HepG2 (cell line): ENCODE measurements around the gene SMIM1. TPM values are rescaled to one million over a fixed set of nuclear protein-coding genes. Genes with fewer than 3 reads are reported as not detected.

Experiments
- AGO1 ChIP-seq: fragments of 200-400 bp; formaldehyde crosslinking; IDR thresholded peaks from 2 replicates; pipeline ENCODE4 v1.6.1; 2017; ENCODE audit warnings: mild to moderate bottlenecking, low read depth, low read length, moderate library complexity; ENCODE audit not compliant: poor library complexity, severe bottlenecking
- AKAP8 ChIP-seq: sonication (generic); formaldehyde crosslinking; IDR thresholded peaks from 2 replicates; pipeline ENCODE4 v1.5.1; 2020; ENCODE audit warnings: mild to moderate bottlenecking, missing genetic modification reagents
- CC2D1A ChIP-seq: sonication (generic); formaldehyde crosslinking; IDR thresholded peaks from 2 replicates; pipeline ENCODE4 v1.8.1; 2023; ENCODE audit warnings: mild to moderate bottlenecking, missing genetic modification reagents
- E2F2 ChIP-seq: sonication (generic); formaldehyde crosslinking; IDR thresholded peaks from 2 replicates; pipeline ENCODE4 v1.4.0; 2020; ENCODE audit warnings: missing genetic modification reagents, borderline replicate concordance
- GPN1 ChIP-seq: sonication (generic); formaldehyde crosslinking; IDR thresholded peaks from 2 replicates; pipeline ENCODE4 v1.5.1; 2020; ENCODE audit warnings: missing genetic modification reagents, borderline replicate concordance
- NFE2L2 ChIP-seq: fragments of 150-350 bp; IDR thresholded peaks from 2 replicates; pipeline ENCODE4 v1.6.1; 2014; ENCODE audit warnings: low read length
- PCBP1 ChIP-seq: fragments of 200-400 bp; formaldehyde crosslinking; IDR thresholded peaks from 2 replicates; pipeline ENCODE4 v1.6.1; 2017; ENCODE audit warnings: mild to moderate bottlenecking, low read depth, low read length, borderline replicate concordance
- POLR2A ChIP-seq, 2 experiments: IDR thresholded peaks; 2 replicates each; pipeline ENCODE4 v1.6.1; 2011; ENCODE audit warnings: low read depth in 2 of 2, low read length in 2 of 2, mild to moderate bottlenecking in 1 of 2, moderate library complexity in 1 of 2; ENCODE audit not compliant: insufficient read depth in 1 of 2
- RBAK ChIP-seq: sonication (generic); formaldehyde crosslinking; IDR thresholded peaks from 2 replicates; pipeline ENCODE4 v1.5.1; 2020; ENCODE audit warnings: mild to moderate bottlenecking, missing genetic modification reagents
- RORA ChIP-seq: sonication (generic); formaldehyde crosslinking; IDR thresholded peaks from 2 replicates; pipeline ENCODE4 v1.5.0; 2020; ENCODE audit warnings: mild to moderate bottlenecking, missing genetic modification reagents, moderate library complexity
- TGIF2 ChIP-seq: IDR thresholded peaks from 2 replicates; pipeline ENCODE4 v1.6.1; 2016; ENCODE audit warnings: control low read depth, missing compliant biosample characterization
- USF2 ChIP-seq, 2 experiments: sonication (generic) in 1 of 2; formaldehyde crosslinking in 1 of 2; IDR thresholded peaks; 2 replicates each; pipeline versions ENCODE4 v1.5.1 to v1.6.1; 2011 to 2020; ENCODE audit warnings: borderline replicate concordance in 1 of 2, low read depth in 1 of 2, low read length in 1 of 2, mild to moderate bottlenecking in 1 of 2, missing genetic modification reagents in 1 of 2, moderate library complexity in 1 of 2
- ZFAT ChIP-seq: sonication (generic); formaldehyde crosslinking; conservative IDR thresholded peaks from 2 replicates; pipeline ENCODE4 v1.8.1; 2023; ENCODE audit warnings: missing genetic modification reagents, inconsistent platforms
- ZNF362 ChIP-seq: sonication (generic); formaldehyde crosslinking; IDR thresholded peaks from 2 replicates; pipeline ENCODE4 v1.4.0; 2020; ENCODE audit warnings: missing genetic modification reagents, mild to moderate bottlenecking, borderline replicate concordance
- ZNF709 ChIP-seq: sonication (generic); formaldehyde crosslinking; IDR thresholded peaks from 2 replicates; pipeline ENCODE4 v1.5.0; 2020; ENCODE audit warnings: mild to moderate bottlenecking, missing genetic modification reagents
- ZZZ3 ChIP-seq: sonication (generic); formaldehyde crosslinking; IDR thresholded peaks from 2 replicates; pipeline ENCODE4 v1.4.0; 2020; ENCODE audit warnings: missing genetic modification reagents, mild to moderate bottlenecking, borderline replicate concordance
- polyA plus RNA-seq, 8 experiments: library from polyadenylated mRNA; depleted of rRNA in 3 of 8; stranded (reverse) in 7 of 8; unstranded in 1 of 8; fragments of >200 nt; fragmentation: Illumina TruSeq in 4 of 8; extraction: Trizol in 4 of 8; gene quantifications; 2 replicates each; pipeline versions ENCODE4 v1.2.1 to v1.2.3, GENCODE V29; 2011 to 2016; ENCODE audit warnings: low read depth in 4 of 8, missing spikeins in 1 of 8, mixed read lengths in 1 of 8; ENCODE audit not compliant: insufficient read depth in 1 of 8
- total RNA-seq, 5 experiments: library from RNA; depleted of rRNA; stranded (reverse); fragments of >200 nt; fragmentation: Illumina TruSeq; extraction: Trizol; gene quantifications; 2 replicates each; pipeline ENCODE4 v1.2.3, GENCODE V29; 2016; ENCODE audit warnings: low read depth in 1 of 5
- TF ChIP-seq, protein P1 (sequence below): sonication (generic); formaldehyde crosslinking; IDR thresholded peaks from 2 replicates; pipeline ENCODE4 v1.4.0; 2020; ENCODE audit warnings: mild to moderate bottlenecking, low read depth, missing genetic modification reagents
- TF ChIP-seq, protein P2 (sequence below): sonication (generic); formaldehyde crosslinking; IDR thresholded peaks from 2 replicates; pipeline ENCODE4 v1.8.1; 2022; ENCODE audit warnings: mild to moderate bottlenecking, missing genetic modification reagents
- TF ChIP-seq, protein P3 (sequence below): sonication (generic); formaldehyde crosslinking; IDR thresholded peaks from 2 replicates; pipeline ENCODE4 v1.8.0; 2022; ENCODE audit warnings: missing genetic modification reagents, mild to moderate bottlenecking, borderline replicate concordance

The SMIM1 gene
- total and polyA plus RNA-seq, 2 of the 13 experiments (the other 11 are each of a cell fraction or from before 2014, with no cell fraction given) = 12.4 to 56.3 TPM

- TF ChIP-seq, protein P1, sequence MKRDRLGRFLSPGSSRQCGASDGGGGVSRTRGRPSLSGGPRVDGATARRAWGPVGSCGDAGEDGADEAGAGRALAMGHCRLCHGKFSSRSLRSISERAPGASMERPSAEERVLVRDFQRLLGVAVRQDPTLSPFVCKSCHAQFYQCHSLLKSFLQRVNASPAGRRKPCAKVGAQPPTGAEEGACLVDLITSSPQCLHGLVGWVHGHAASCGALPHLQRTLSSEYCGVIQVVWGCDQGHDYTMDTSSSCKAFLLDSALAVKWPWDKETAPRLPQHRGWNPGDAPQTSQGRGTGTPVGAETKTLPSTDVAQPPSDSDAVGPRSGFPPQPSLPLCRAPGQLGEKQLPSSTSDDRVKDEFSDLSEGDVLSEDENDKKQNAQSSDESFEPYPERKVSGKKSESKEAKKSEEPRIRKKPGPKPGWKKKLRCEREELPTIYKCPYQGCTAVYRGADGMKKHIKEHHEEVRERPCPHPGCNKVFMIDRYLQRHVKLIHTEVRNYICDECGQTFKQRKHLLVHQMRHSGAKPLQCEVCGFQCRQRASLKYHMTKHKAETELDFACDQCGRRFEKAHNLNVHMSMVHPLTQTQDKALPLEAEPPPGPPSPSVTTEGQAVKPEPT (CRISPR knock-in tag) = no peak
- TF ChIP-seq ZZZ3 = no peak
- TF ChIP-seq ZNF709 = no peak
- peak; percentile 99 for TF ChIP-seq AGO1
- no peak for TF ChIP-seq CC2D1A
- TF ChIP-seq, protein P2, sequence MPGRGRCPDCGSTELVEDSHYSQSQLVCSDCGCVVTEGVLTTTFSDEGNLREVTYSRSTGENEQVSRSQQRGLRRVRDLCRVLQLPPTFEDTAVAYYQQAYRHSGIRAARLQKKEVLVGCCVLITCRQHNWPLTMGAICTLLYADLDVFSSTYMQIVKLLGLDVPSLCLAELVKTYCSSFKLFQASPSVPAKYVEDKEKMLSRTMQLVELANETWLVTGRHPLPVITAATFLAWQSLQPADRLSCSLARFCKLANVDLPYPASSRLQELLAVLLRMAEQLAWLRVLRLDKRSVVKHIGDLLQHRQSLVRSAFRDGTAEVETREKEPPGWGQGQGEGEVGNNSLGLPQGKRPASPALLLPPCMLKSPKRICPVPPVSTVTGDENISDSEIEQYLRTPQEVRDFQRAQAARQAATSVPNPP (CRISPR knock-in tag) = no peak
- TF ChIP-seq, protein P3, sequence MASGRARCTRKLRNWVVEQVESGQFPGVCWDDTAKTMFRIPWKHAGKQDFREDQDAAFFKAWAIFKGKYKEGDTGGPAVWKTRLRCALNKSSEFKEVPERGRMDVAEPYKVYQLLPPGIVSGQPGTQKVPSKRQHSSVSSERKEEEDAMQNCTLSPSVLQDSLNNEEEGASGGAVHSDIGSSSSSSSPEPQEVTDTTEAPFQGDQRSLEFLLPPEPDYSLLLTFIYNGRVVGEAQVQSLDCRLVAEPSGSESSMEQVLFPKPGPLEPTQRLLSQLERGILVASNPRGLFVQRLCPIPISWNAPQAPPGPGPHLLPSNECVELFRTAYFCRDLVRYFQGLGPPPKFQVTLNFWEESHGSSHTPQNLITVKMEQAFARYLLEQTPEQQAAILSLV (CRISPR knock-in tag) = 0 out of 2 replicates have a peak, but pooled peaks have one; percentile 28
- TF ChIP-seq RBAK (CRISPR knock-in tag) = no peak
- TF ChIP-seq PCBP1 = no peak
- TF ChIP-seq GPN1 (CRISPR knock-in tag) = no peak
- no peak for TF ChIP-seq NFE2L2
- TF ChIP-seq ZNF362 (CRISPR knock-in tag) = no peak
- TF ChIP-seq ZFAT (CRISPR knock-in tag) = no peak
- TF ChIP-seq POLR2A (IDR thresholded peaks at IDR 0.05; ENCODE audit: insufficient read depth in 1 of 2, low read depth in 2 of 2, low read length in 2 of 2) = 0 out of 4 replicates have a peak, but pooled peaks of 1 of the 2 experiments have one; percentile 38
- TF ChIP-seq RORA (CRISPR knock-in tag) = no peak
- TF ChIP-seq AKAP8 (CRISPR knock-in tag) = peak; percentile 56
- no peak for TF ChIP-seq E2F2 (CRISPR knock-in tag)
- no peak for TF ChIP-seq TGIF2 (CRISPR knock-in tag)
- no peak for TF ChIP-seq USF2 (IDR thresholded peaks at IDR 0.05; ENCODE audit: low read depth, low read length)
- TF ChIP-seq USF2 (CRISPR knock-in tag; IDR thresholded peaks at IDR 0.05; ENCODE audit: borderline replicate concordance) = no peak
Observed at GRCh38 chr1:3777647-3778589, 5.4 kb downstream of the SMIM1 start (continued).
